M059J (cell line): Measurements from ENCODE around the gene EIF2D. TPM values are rescaled to one million over a fixed set of nuclear protein-coding genes. Genes with fewer than 3 reads are reported as not detected.
A peak's percentile ranks its signal among the peaks of the same experiment; 100 is the strongest.

ENCODE experiments used
- DNase-seq: peaks from one replicate; pipeline ENCODE4 v3.0.0-alpha.2; 2012; ENCODE audit warnings: low read depth
- total RNA-seq: library from RNA; depleted of rRNA; stranded (reverse); fragments of >200 nt; shearing (Covaris generic); gene quantifications from 2 replicates; pipeline ENCODE4 v1.2.3, GENCODE V29; 2014; rRNA removed

EIF2D gene
- total RNA-seq, 1 experiment from 2014 or later: 39.0 TPM

- no peak for DNase-seq
Measured at GRCh38 chr1:206547104-206547503, 65.2 kb downstream of the EIF2D start.

- DNase-seq: no peak
Measured at GRCh38 chr1:206545351-206545750, 66.9 kb downstream of the EIF2D start.

- DNase-seq: peak; percentile 58
Measured at GRCh38 chr1:206544562-206545257, 67.6 kb downstream of the EIF2D start.

Other genes with a start within 250 kb of the EIF2D start
- gene IKBKE, start 142.0 kb downstream of the EIF2D start, total RNA-seq: 7.6 and 12.2 TPM in 2 replicates
- gene RASSF5, start 104.9 kb downstream of the EIF2D start, total RNA-seq: 1.6 and 4.1 TPM in 2 replicates
- 21.9 and 22.3 TPM in 2 replicates for gene DYRK3, start 23.1 kb upstream of the EIF2D start, total RNA-seq
- 28.8 and 55.8 TPM in 2 replicates for gene MAPKAPK2, start 72.4 kb upstream of the EIF2D start, total RNA-seq
- not detected in 2 replicates for gene IL19, start 158.3 kb upstream of the EIF2D start, total RNA-seq
- not detected in 2 replicates for gene IL10, start 160.0 kb upstream of the EIF2D start, total RNA-seq